GM12878 (cell line): ENCODE data around the gene MYL7. TPM values are rescaled to one million over a fixed set of nuclear protein-coding genes. Genes with fewer than 3 reads are reported as not detected.

Experiments used
- ATAC-seq: fragments of 200-7000 bp; cut with Tn5 transposase; 3 replicates; pipeline ENCODE4 v1.9.1; 2020; ENCODE audit warnings: mild to moderate bottlenecking, moderate library complexity
- BruUV-seq: library from RNA; stranded (reverse); fragments of 400-500 nt; replicated peaks from 2 replicates; lab custom pipeline; 2021; lab: Mats Ljungman, UMichigan
- CTCF ChIA-PET: fragments of 300-600 bp; sonication (Branson Sonifier 250); formaldehyde crosslinking; extraction: SDS; loops from one replicate; lab custom pipeline; 2021; ENCODE audit warnings: inconsistent platforms; lab: Yijun Ruan, JAX
- POLR2A ChIA-PET: fragments of 350-600 bp; formaldehyde crosslinking; extraction: SDS; loops from one replicate; lab custom pipeline; 2021; ENCODE audit warnings: inconsistent platforms; lab: Charles Lee
- RAD21 ChIA-PET: fragments of 300-600 bp; sonication (Branson Sonifier 250); formaldehyde crosslinking; loops from one replicate; lab custom pipeline; 2023; ENCODE audit warnings: antibody characterized with exemption; ENCODE audit not compliant: unreplicated experiment; lab: Charles Lee
- SMC1A ChIA-PET: fragments of 300-600 bp; sonication (Branson Sonifier 250); formaldehyde crosslinking; loops from one replicate; lab custom pipeline; 2023; ENCODE audit not compliant: unreplicated experiment, uncharacterized antibody; lab: Charles Lee
- DNase-seq: peaks from one replicate; pipeline ENCODE4 v3.0.0-alpha.2; 2011; ENCODE audit warnings: low read depth, low spot score
- FAIRE-seq: peaks from 3 replicates; lab custom pipeline; 2011; peaks lifted over from hg19 to GRCh38; lab: Jason Lieb, UNC
- H2AFZ ChIP-seq: 2 replicates; pipeline ENCODE4 v1.6.0; 2011; ENCODE audit warnings: low read depth, low read length, control low read depth; ENCODE audit not compliant: control insufficient read depth
- H3K27ac ChIP-seq: 2 replicates; pipeline ENCODE4 v1.5.1; 2011; ENCODE audit warnings: control low read depth; ENCODE audit not compliant: control insufficient read depth, insufficient read depth
- H3K27me3 ChIP-seq, 2 experiments: replicated peaks in 1 of 2; 2 replicates each; pipeline versions ENCODE4 v1.6.0 to v1.6.1; 2011; ENCODE audit warnings: low read length in 1 of 2; ENCODE audit not compliant: control insufficient read depth in 2 of 2, insufficient read depth in 2 of 2
- H3K36me3 ChIP-seq, 2 experiments: 2 replicates each; pipeline ENCODE4 v1.5.1; 2011; ENCODE audit warnings: low read length in 1 of 2; ENCODE audit not compliant: control insufficient read depth in 2 of 2, insufficient read depth in 2 of 2
- H3K4me1 ChIP-seq: 2 replicates; pipeline ENCODE4 v1.6.1; 2011; ENCODE audit warnings: mild to moderate bottlenecking, low read length, moderate library complexity, mixed read lengths; ENCODE audit not compliant: control insufficient read depth, insufficient read depth
- H3K4me2 ChIP-seq: 2 replicates; pipeline ENCODE4 v1.6.0; 2011; ENCODE audit warnings: control low read depth; ENCODE audit not compliant: control insufficient read depth, insufficient read depth
- H3K4me3 ChIP-seq: fragments of 200-600 bp; sonication (generic); 2 replicates; pipeline ENCODE4 v1.5.1; 2016
- H3K79me2 ChIP-seq: 2 replicates; pipeline ENCODE4 v1.6.0; 2011; ENCODE audit warnings: low read length; ENCODE audit not compliant: control insufficient read depth, insufficient read depth
- H3K9ac ChIP-seq: 2 replicates; pipeline ENCODE4 v1.8.0; 2011; ENCODE audit warnings: low read length, control low read depth, mixed read lengths; ENCODE audit not compliant: control insufficient read depth, insufficient read depth
- H3K9me3 ChIP-seq: replicated peaks from 3 replicates; pipeline ENCODE4 v1.5.1; 2011; ENCODE audit warnings: mild to moderate bottlenecking, low read length; ENCODE audit not compliant: control insufficient read depth, insufficient read depth
- H4K20me1 ChIP-seq: 2 replicates; pipeline ENCODE4 v1.6.0; 2011; ENCODE audit not compliant: control insufficient read depth, insufficient read depth
- MEF2B ChIP-seq: fragments of 450-650 bp; IDR thresholded peaks from 2 replicates; pipeline ENCODE4 v1.6.1; 2018; ENCODE audit warnings: mild to moderate bottlenecking, moderate library complexity; ENCODE audit not compliant: partially characterized antibody, poor library complexity, severe bottlenecking
- NFYA ChIP-seq: IDR thresholded peaks from 2 replicates; pipeline ENCODE4 v1.6.1; 2011; ENCODE audit warnings: low read depth, mild to moderate bottlenecking, low read length, improper control_type of control experiment, borderline replicate concordance
- NRF1 ChIP-seq: conservative IDR thresholded peaks from 2 replicates; pipeline ENCODE4 v1.6.1; 2011; ENCODE audit warnings: mild to moderate bottlenecking, low read depth, low read length, improper control_type of control experiment
- RUNX3 ChIP-seq: IDR thresholded peaks from 2 replicates; pipeline ENCODE4 v1.6.1; 2012; ENCODE audit warnings: low read length, inconsistent platforms
- SMC3 ChIP-seq: IDR thresholded peaks from 2 replicates; pipeline ENCODE4 v1.6.1; 2011; ENCODE audit warnings: low read length, improper control_type of control experiment, borderline replicate concordance
- STAT1 ChIP-seq: fragments of 450-650 bp; conservative IDR thresholded peaks from 2 replicates; pipeline ENCODE4 v1.6.1; 2014; ENCODE audit warnings: antibody characterized with exemption, mild to moderate bottlenecking
- ZNF384 ChIP-seq: IDR thresholded peaks from 2 replicates; pipeline ENCODE4 v1.6.1; 2012; ENCODE audit warnings: low read depth, mild to moderate bottlenecking, low read length, improper control_type of control experiment, borderline replicate concordance
- WGBS: methylation state at CpG from one replicate; pipeline ENCODE4 v1.1.6; 2016; ENCODE audit warnings: low lambda C conversion rate; ENCODE audit not compliant: insufficient replicate concordance, insufficient coverage; ENCODE audit errors: missing lambda C conversion rate; 5-methylcytosine and 5-hydroxymethylcytosine counted together
- in situ Hi-C: fragments of 300-500 bp; cut with MboI; formaldehyde crosslinking; loops from 9 replicates; pipeline ENCODE4 v1.14.3; 2018; ENCODE audit warnings: mixed read lengths
- intact Hi-C: fragments of 100-400 bp; cut with micrococcal nuclease; formaldehyde crosslinking; loops from one replicate; pipeline ENCODE4 v1.14.2; 2022; ENCODE audit not compliant: unreplicated experiment
- polyA plus RNA-seq, 11 experiments: library from polyadenylated mRNA; depleted of rRNA in 4 of 11; unstranded in 6 of 11; stranded (reverse) in 5 of 11; fragments of >200 nt; fragmentation: Nextera tagmentation in 4 of 11; fragmentation: Illumina TruSeq in 1 of 11; extraction: Ambion mirVana in 4 of 11; extraction: Trizol in 1 of 11; gene quantifications; 1 replicate in 1 of 11; 2 replicates in 10 of 11; pipeline versions ENCODE4 v1.2.1 to v1.2.3, GENCODE V29; 2011 to 2016; ENCODE audit warnings: inconsistent platforms in 2 of 11, missing spikeins in 2 of 11, low read depth in 1 of 11
- total RNA-seq, 4 experiments: library from RNA; depleted of rRNA in 3 of 4; stranded (reverse); fragments of >200 nt in 3 of 4; fragmentation: Illumina TruSeq in 1 of 4; extraction: Trizol in 1 of 4; gene quantifications; 2 replicates each; pipeline versions ENCODE4 v1.2.1 to v1.2.3, GENCODE V29; 2013 to 2021
- TF ChIP-seq, protein P1 (sequence below), 3 experiments: IDR thresholded peaks in 2 of 3; conservative IDR thresholded peaks in 1 of 3; 2 replicates each; pipeline ENCODE4 v1.5.1; 2011; ENCODE audit warnings: low read depth in 3 of 3, low read length in 3 of 3, mild to moderate bottlenecking in 3 of 3, control low read depth in 2 of 3, moderate library complexity in 2 of 3, inconsistent platforms in 1 of 3, mixed read lengths in 1 of 3; ENCODE audit not compliant: control insufficient read depth in 2 of 3, insufficient read depth in 1 of 3; ENCODE audit errors: extremely low read depth in 1 of 3
- TF ChIP-seq, protein P2 (sequence below): IDR thresholded peaks from 2 replicates; pipeline ENCODE4 v1.6.1; 2011; ENCODE audit warnings: borderline replicate concordance, low read depth, mild to moderate bottlenecking, moderate library complexity, low read length; ENCODE audit not compliant: insufficient read depth, poor library complexity, severe bottlenecking
- TF ChIP-seq, protein P3 (sequence below): fragments of 450-650 bp; IDR thresholded peaks from 2 replicates; pipeline ENCODE4 v1.6.1; 2016; ENCODE audit warnings: mild to moderate bottlenecking
- TF ChIP-seq, protein P4 (sequence below): fragments of 450-650 bp; formaldehyde crosslinking; IDR thresholded peaks from 2 replicates; pipeline ENCODE4 v1.4.0; 2022; ENCODE audit warnings: mild to moderate bottlenecking, moderate library complexity

MYL7 gene
- total and polyA plus RNA-seq, 10 of the 15 experiments (the other 5 are each of a cell fraction or from before 2014, with no cell fraction given) = 1.9 TPM; not detected in 9

- H3K27ac ChIP-seq = no peak overlapping the region
- FAIRE-seq = no peak
- POLR2A ChIA-PET = no interaction called here
- no peak for ATAC-seq
- WGBS = 51% methylated on average over 16 of the region's 16 CpGs
- no peaks in the 10 kb centered on the region for H3K9me3 ChIP-seq
- BruUV-seq = no TSS peak
- H2AFZ ChIP-seq = no peak overlapping the region
- no peak overlapping the region for H3K4me2 ChIP-seq
- H3K4me1 ChIP-seq = peaks cover 5% of the 10 kb centered on the region
- H3K79me2 ChIP-seq = no peaks in the 10 kb centered on the region
- no peak for DNase-seq
- RAD21 ChIA-PET = interaction anchor here (0.9 kb wide), 1 partner anchor 14 kb away, joined by 3 read pairs; no protein-coding TSS in a partner anchor
- no peak overlapping the region for H3K9ac ChIP-seq
- no peaks in the 10 kb centered on the region for H3K36me3 ChIP-seq
- in situ Hi-C loops (no loop called here), intact Hi-C loops (loop anchor here (5.0 kb wide), 1 partner anchor 41 kb away; no protein-coding TSS in a partner anchor)
- H4K20me1 ChIP-seq = no peaks in the 10 kb centered on the region
- no peak overlapping the region for H3K4me3 ChIP-seq
- H3K27me3 ChIP-seq = no peaks in the 10 kb centered on the region; a peak in 2 of 4 replicates
- SMC1A ChIA-PET = no interaction called here
- CTCF ChIA-PET = interaction anchor here (0.9 to 1.3 kb wide), 3 partner anchors 14 to 305 kb away, joined by 3 read pairs; no protein-coding TSS in a partner anchor
- TF ChIP-seq RUNX3 (no peak), STAT1 (no peak), MEF2B (no peak), ZNF384 (no peak), SMC3 (no peak), NFYA (no peak), NRF1 (no peak)
- TF ChIP-seq, protein P1, sequence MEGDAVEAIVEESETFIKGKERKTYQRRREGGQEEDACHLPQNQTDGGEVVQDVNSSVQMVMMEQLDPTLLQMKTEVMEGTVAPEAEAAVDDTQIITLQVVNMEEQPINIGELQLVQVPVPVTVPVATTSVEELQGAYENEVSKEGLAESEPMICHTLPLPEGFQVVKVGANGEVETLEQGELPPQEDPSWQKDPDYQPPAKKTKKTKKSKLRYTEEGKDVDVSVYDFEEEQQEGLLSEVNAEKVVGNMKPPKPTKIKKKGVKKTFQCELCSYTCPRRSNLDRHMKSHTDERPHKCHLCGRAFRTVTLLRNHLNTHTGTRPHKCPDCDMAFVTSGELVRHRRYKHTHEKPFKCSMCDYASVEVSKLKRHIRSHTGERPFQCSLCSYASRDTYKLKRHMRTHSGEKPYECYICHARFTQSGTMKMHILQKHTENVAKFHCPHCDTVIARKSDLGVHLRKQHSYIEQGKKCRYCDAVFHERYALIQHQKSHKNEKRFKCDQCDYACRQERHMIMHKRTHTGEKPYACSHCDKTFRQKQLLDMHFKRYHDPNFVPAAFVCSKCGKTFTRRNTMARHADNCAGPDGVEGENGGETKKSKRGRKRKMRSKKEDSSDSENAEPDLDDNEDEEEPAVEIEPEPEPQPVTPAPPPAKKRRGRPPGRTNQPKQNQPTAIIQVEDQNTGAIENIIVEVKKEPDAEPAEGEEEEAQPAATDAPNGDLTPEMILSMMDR (IDR thresholded peaks at IDR 0.05 in 2 of 3, conservative IDR thresholded peaks at IDR 0.05 in 1 of 3; ENCODE audit: control insufficient read depth in 2 of 3, extremely low read depth in 1 of 3, insufficient read depth in 1 of 3, low read depth in 3 of 3, low read length in 3 of 3) = no peak
- TF ChIP-seq, protein P2, sequence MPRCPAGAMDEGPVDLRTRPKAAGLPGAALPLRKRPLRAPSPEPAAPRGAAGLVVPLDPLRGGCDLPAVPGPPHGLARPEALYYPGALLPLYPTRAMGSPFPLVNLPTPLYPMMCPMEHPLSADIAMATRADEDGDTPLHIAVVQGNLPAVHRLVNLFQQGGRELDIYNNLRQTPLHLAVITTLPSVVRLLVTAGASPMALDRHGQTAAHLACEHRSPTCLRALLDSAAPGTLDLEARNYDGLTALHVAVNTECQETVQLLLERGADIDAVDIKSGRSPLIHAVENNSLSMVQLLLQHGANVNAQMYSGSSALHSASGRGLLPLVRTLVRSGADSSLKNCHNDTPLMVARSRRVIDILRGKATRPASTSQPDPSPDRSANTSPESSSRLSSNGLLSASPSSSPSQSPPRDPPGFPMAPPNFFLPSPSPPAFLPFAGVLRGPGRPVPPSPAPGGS = no peak
- TF ChIP-seq, protein P3, sequence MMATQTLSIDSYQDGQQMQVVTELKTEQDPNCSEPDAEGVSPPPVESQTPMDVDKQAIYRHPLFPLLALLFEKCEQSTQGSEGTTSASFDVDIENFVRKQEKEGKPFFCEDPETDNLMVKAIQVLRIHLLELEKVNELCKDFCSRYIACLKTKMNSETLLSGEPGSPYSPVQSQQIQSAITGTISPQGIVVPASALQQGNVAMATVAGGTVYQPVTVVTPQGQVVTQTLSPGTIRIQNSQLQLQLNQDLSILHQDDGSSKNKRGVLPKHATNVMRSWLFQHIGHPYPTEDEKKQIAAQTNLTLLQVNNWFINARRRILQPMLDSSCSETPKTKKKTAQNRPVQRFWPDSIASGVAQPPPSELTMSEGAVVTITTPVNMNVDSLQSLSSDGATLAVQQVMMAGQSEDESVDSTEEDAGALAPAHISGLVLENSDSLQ = no peak
- TF ChIP-seq, protein P4, sequence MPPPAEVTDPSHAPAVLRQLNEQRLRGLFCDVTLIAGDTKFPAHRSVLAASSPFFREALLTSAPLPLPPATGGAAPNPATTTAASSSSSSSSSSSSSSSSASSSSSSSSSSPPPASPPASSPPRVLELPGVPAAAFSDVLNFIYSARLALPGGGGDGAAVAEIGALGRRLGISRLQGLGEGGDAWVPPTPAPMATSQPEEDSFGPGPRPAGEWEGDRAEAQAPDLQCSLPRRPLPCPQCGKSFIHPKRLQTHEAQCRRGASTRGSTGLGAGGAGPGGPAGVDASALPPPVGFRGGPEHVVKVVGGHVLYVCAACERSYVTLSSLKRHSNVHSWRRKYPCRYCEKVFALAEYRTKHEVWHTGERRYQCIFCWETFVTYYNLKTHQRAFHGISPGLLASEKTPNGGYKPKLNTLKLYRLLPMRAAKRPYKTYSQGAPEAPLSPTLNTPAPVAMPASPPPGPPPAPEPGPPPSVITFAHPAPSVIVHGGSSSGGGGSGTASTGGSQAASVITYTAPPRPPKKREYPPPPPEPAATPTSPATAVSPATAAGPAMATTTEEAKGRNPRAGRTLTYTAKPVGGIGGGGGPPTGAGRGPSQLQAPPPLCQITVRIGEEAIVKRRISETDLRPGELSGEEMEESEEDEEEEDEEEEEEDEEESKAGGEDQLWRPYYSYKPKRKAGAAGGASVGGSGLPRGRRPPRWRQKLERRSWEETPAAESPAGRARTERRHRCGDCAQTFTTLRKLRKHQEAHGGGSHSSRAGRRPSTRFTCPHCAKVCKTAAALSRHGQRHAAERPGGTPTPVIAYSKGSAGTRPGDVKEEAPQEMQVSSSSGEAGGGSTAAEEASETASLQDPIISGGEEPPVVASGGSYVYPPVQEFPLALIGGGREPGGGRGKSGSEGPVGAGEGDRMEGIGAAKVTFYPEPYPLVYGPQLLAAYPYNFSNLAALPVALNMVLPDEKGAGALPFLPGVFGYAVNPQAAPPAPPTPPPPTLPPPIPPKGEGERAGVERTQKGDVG (CRISPR knock-in tag) = no peak
Observed at GRCh38 chr7:44150966-44151941, 10.1 kb upstream of the MYL7 start.
